Ovary (tissue), 9 donors: ENCODE results near the gene CD72. TPM values are rescaled to one million over a fixed set of nuclear protein-coding genes. Genes with fewer than 3 reads are reported as not detected.
A peak's percentile ranks its signal among the peaks of the same experiment; 100 is the strongest.

Source experiments
- DNase-seq, 5 donors: peaks; one replicate each; pipeline ENCODE4 v3.0.0-alpha.2; 2019 to 2020
- H3K27ac ChIP-seq, 2 donors: fragments of 200-600 bp; one replicate each; pipeline versions ENCODE4 v1.5.1 to v1.8.0; 2019 to 2022
- H3K27me3 ChIP-seq: fragments of 200-600 bp; one replicate; pipeline ENCODE4 v1.8.0; 2022
- H3K36me3 ChIP-seq: fragments of 200-600 bp; sonication (generic); one replicate; pipeline ENCODE4 v1.5.1; 2019
- H3K4me1 ChIP-seq: one replicate; pipeline ENCODE4 v1.8.1; 2013; ENCODE audit warnings: mild to moderate bottlenecking, moderate library complexity; ENCODE audit not compliant: insufficient read depth
- H3K4me3 ChIP-seq: fragments of 200-600 bp; sonication (generic); one replicate; pipeline ENCODE4 v1.5.1; 2017
- H3K9me3 ChIP-seq, 2 donors: fragments of 200-600 bp in 1 of 2; sonication (generic) in 1 of 2; one replicate each; pipeline versions ENCODE4 v1.5.1 to v1.8.1; 2013 to 2019; ENCODE audit warnings: mild to moderate bottlenecking in 1 of 2, moderate library complexity in 1 of 2
- EP300 ChIP-seq: sonication (generic); formaldehyde crosslinking; IDR thresholded peaks from one replicate; pipeline ENCODE4 v1.6.1; 2017; ENCODE audit warnings: antibody characterized with exemption
- POLR2A ChIP-seq: fragments of 450-650 bp; IDR thresholded peaks from one replicate; pipeline ENCODE4 v1.6.1; 2017; ENCODE audit warnings: antibody characterized with exemption, mild to moderate bottlenecking, moderate library complexity
- WGBS, 3 donors: extraction: QIAGEN DNeasy Blood & Tissue Kit in 1 of 3; methylation state at CpG; one replicate each; pipeline versions ENCODE4 v1.1.5 to v1.1.7; 2013 to 2017; 5-methylcytosine and 5-hydroxymethylcytosine counted together
- intact Hi-C, 4 donors: fragments of 100-400 bp; cut with DNase I; formaldehyde crosslinking; loops; one replicate each; pipeline versions ENCODE4 v1.11.0 to v1.15.1; 2022 to 2023
- polyA plus RNA-seq, 2 donors: library from polyadenylated mRNA; stranded (reverse); fragments of 200-250 nt in 1 of 2; fragments of 350-450 nt in 1 of 2; fragmentation: Illumina TruSeq in 1 of 2; extraction: RNeasy Lipid Tissue Mini Kit (QIAGEN cat#74804) in 1 of 2; gene quantifications; one replicate each; pipeline ENCODE4 v1.2.3, GENCODE V29; 2013 to 2014
- total RNA-seq, 7 donors: library from RNA; depleted of rRNA in 2 of 7; stranded (reverse); fragments of >200 nt in 2 of 7; fragmentation: NEBNext Ultra II Directional in 3 of 7; extraction: Animal tissue kit (Norgen Biotek cat#: 25700) in 3 of 7; gene quantifications; one replicate each; pipeline versions ENCODE4 v1.1.0 to v1.2.4, GENCODE V29; 2016 to 2023
- TF ChIP-seq, protein P1 (sequence below), 3 donors: fragments of 450-650 bp in 2 of 3; fragments of 200-600 bp in 1 of 3; IDR thresholded peaks; one replicate each; pipeline versions ENCODE4 v1.5.1 to v1.8.0; 2016 to 2022; ENCODE audit warnings: antibody characterized with exemption in 3 of 3, mild to moderate bottlenecking in 1 of 3
- donor health status: DM: no; HTN: no; CAD: no; lungs with moderate emphysema.
- donor health status: DM: no; HTN: no; CAD: no.
- donor health status: Bipolar disorder and iron deficiency.
- donor health status: DM: yes; HTN: yes; CAD: no.
- donor health status: DM: no; HTN: no; CAD: no.
- donor health status: DM: yes; HTN: yes; CAD: no.

The CD72 gene
- total and polyA plus RNA-seq, 9 donors: 0.28 to 4.1 (median 1.2) TPM

DNA sequence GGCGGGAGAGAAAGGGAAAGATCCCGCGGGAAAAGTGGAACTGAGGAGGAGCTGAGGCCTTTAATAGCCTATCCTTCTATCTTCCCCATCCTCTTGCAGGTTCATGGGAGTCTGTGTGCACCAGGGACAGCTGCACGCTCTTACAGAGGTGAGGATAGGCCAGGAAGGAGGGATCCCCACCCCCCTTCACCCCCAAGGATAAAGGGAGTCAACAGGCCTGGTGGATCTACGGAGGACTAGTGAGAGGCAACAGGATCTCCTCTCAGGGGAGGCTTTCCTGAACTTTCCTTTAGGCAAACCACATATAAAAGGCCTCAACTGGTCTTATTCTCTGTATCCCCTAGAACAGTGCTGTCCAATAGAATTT is 12.1 kb downstream of the CD72 start:
- TF ChIP-seq, protein P1, sequence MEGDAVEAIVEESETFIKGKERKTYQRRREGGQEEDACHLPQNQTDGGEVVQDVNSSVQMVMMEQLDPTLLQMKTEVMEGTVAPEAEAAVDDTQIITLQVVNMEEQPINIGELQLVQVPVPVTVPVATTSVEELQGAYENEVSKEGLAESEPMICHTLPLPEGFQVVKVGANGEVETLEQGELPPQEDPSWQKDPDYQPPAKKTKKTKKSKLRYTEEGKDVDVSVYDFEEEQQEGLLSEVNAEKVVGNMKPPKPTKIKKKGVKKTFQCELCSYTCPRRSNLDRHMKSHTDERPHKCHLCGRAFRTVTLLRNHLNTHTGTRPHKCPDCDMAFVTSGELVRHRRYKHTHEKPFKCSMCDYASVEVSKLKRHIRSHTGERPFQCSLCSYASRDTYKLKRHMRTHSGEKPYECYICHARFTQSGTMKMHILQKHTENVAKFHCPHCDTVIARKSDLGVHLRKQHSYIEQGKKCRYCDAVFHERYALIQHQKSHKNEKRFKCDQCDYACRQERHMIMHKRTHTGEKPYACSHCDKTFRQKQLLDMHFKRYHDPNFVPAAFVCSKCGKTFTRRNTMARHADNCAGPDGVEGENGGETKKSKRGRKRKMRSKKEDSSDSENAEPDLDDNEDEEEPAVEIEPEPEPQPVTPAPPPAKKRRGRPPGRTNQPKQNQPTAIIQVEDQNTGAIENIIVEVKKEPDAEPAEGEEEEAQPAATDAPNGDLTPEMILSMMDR (IDR thresholded peaks at IDR 0.05): no peak
- TF ChIP-seq EP300: no peak
- no peak for TF ChIP-seq POLR2A
- intact Hi-C loops: loop anchor here in 1 of 4 donors (5.0 kb wide), 1 partner anchor 41 kb away; no protein-coding TSS in a partner anchor
- Histone ChIP-seq H3K36me3 (no peaks in the 10 kb centered on the region), H3K9me3 (no peaks in the 10 kb centered on the region), H3K4me3 (peak overlapping the region; percentile 75), H3K27ac (peak overlapping the region; percentile 28 to 97), H3K4me1 (peaks cover 8% of the 10 kb centered on the region), H3K27me3 (no peaks in the 10 kb centered on the region)
- 6 to 7% (median 6%) methylated on average over 5 of the region's 5 CpGs for WGBS, 3 donors
- no peak for DNase-seq

- H3K4me1 ChIP-seq: peaks cover 8% of the 10 kb centered on the region
- peak overlapping the region; percentile 75 for H3K4me3 ChIP-seq
- DNase-seq: peak in 4 of 5 donors; percentile 34 to 67 (median 61)
- no peaks in the 10 kb centered on the region for H3K36me3 ChIP-seq
- H3K9me3 ChIP-seq: no peaks in the 10 kb centered on the region
- 0 to 1% (median 1%) methylated on average over 37 to 76 of the region's 76 CpGs for WGBS, 3 donors
- no peaks in the 10 kb centered on the region for H3K27me3 ChIP-seq
- TF ChIP-seq EP300: no peak
- TF ChIP-seq, protein P1 (IDR thresholded peaks at IDR 0.05): no peak
- TF ChIP-seq POLR2A: no peak
- H3K27ac ChIP-seq: peak overlapping the region; percentile 81 to 97
- intact Hi-C loops: loop anchor here in 2 of 4 donors (2.0 to 5.0 kb wide), 2 partner anchors 41 to 42 kb away; no protein-coding TSS in a partner anchor
Measured at GRCh38 chr9:35605351-35606137, 12.7 kb downstream of the CD72 start.

DNA sequence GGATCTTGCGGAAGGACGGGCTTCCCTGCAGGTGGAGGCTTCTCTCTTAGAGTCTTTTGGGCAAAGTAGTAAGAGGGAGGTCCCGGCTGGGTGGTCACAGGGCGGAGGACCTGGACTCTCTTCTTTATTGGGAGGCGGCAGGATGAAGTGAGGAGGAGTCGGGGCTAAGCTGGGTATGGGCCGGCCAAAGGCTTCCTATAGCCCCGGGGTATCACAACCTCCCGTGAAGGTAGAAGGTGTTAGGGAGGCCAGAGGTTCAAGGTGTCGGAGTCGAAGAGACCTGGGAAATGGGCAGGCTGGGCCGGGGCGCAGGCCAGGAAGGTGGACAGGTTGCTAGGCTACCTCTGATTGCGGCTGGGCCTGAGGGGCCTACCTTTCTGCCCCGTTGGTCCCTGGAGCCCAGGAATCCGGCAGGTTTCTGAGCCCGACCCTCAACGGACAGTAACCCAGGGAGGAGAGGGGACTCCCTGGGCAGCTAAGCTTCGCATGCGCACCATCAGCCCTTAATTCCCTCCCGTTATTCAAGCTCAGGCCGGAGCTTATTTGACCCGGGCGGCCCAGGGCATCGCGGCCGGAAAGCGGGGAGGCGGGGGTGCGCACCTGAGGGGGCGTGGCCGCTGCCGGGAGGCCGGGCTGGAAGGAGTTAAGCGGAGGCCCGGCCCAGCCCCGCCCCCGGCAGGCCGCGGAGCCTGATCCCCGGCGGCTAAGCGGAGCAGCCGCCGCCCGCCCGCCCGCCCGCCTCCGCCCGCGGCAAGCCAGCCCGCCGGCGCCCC is 13.4 kb downstream of the CD72 start, which contains the start of gene TESK1:
Gene TESK1 (plus strand): TSS at position 685 of the 773 bp plus-strand sequence. CDS start 358 bp downstream, outside the sequence.
- TF ChIP-seq, protein P1 (IDR thresholded peaks at IDR 0.05): no peak
- no peak for TF ChIP-seq EP300
- Histone ChIP-seq H3K27ac (peak within 1 kb of the TSS; percentile 81 to 97), H3K9me3 (no peaks in the 10 kb centered on the region), H3K36me3 (no peaks in the 10 kb centered on the region), H3K4me3 (peak within 1 kb of the TSS; percentile 75), H3K4me1 (peaks cover 8% of the 10 kb centered on the region), H3K27me3 (no peaks in the 10 kb centered on the region)
- 0 to 1% (median 1%) methylated on average over 23 to 54 of the region's 55 CpGs for WGBS, 3 donors
- intact Hi-C loops: loop anchor here in 2 of 4 donors (2.0 to 5.0 kb wide), 2 partner anchors 42 to 43 kb away; no protein-coding TSS in a partner anchor
- DNase-seq: peak; percentile 66 to 82 (median 79)

DNA sequence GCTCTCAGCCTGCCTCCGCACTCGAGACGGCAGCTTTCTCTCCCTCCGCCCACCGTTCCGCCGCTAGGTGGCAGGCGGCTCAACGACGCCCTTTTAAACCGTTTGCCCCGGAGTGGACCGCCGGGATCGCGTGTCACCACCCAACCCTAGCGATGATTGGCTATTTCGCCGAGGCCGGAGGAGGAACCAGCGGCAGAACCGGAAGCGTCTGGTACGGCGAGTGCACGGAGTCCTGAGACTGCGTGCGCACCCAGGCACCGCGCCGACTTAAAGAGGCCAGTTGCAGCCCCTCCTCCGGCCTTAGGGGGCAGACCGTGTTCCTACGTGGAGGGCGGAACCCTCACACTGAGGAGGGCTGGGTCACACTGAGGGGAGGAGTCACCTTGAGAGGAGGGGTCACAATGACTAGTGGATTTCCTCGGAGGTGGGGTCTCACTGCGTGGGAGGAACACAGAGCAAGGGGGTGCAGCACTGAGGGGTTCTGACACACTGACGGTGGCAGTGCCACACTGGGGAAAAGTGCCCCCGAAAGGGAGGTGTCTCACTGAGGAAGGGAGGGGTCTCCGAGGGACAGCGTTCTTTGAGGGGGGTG is 14.1 kb downstream of the CD72 start:
- DNase-seq: peak; percentile 99 to 100 (median 100)
- Histone ChIP-seq H3K4me1 (peaks cover 8% of the 10 kb centered on the region), H3K4me3 (peak overlapping the region; percentile 75), H3K27ac (peak overlapping the region; percentile 64 to 97), H3K27me3 (no peaks in the 10 kb centered on the region), H3K36me3 (no peaks in the 10 kb centered on the region), H3K9me3 (no peaks in the 10 kb centered on the region)
- intact Hi-C loops: loop anchor here in 1 of 4 donors (2.0 kb wide), 1 partner anchor 43 kb away; no protein-coding TSS in a partner anchor
- WGBS, 3 donors: 0 to 1% (median 1%) methylated on average over 25 to 41 of the region's 41 CpGs
- peak; percentile 49 for TF ChIP-seq POLR2A
- TF ChIP-seq, protein P1 (IDR thresholded peaks at IDR 0.05): peak; percentile 95 to 99 (median 98)
- TF ChIP-seq EP300: no peak
